GM12878 (cell line): Measurements from ENCODE around the gene BBS5. TPM values are rescaled to one million over a fixed set of nuclear protein-coding genes. Genes with fewer than 3 reads are reported as not detected.

Source experiments
- ATAC-seq: fragments of 200-7000 bp; cut with Tn5 transposase; 3 replicates; pipeline ENCODE4 v1.9.1; 2020; ENCODE audit warnings: mild to moderate bottlenecking, moderate library complexity
- BruUV-seq: library from RNA; stranded (reverse); fragments of 400-500 nt; replicated peaks from 2 replicates; lab custom pipeline; 2021; lab: Mats Ljungman, UMichigan
- CTCF ChIA-PET: fragments of 300-600 bp; sonication (Branson Sonifier 250); formaldehyde crosslinking; extraction: SDS; loops from one replicate; lab custom pipeline; 2021; ENCODE audit warnings: inconsistent platforms; lab: Yijun Ruan, JAX
- POLR2A ChIA-PET: fragments of 350-600 bp; formaldehyde crosslinking; extraction: SDS; loops from one replicate; lab custom pipeline; 2021; ENCODE audit warnings: inconsistent platforms; lab: Charles Lee
- RAD21 ChIA-PET: fragments of 300-600 bp; sonication (Branson Sonifier 250); formaldehyde crosslinking; loops from one replicate; lab custom pipeline; 2023; ENCODE audit warnings: antibody characterized with exemption; ENCODE audit not compliant: unreplicated experiment; lab: Charles Lee
- SMC1A ChIA-PET: fragments of 300-600 bp; sonication (Branson Sonifier 250); formaldehyde crosslinking; loops from one replicate; lab custom pipeline; 2023; ENCODE audit not compliant: unreplicated experiment, uncharacterized antibody; lab: Charles Lee
- DNase-seq: peaks from one replicate; pipeline ENCODE4 v3.0.0-alpha.2; 2011; ENCODE audit warnings: low read depth, low spot score
- FAIRE-seq: peaks from 3 replicates; lab custom pipeline; 2011; peaks lifted over from hg19 to GRCh38; lab: Jason Lieb, UNC
- H2AFZ ChIP-seq: 2 replicates; pipeline ENCODE4 v1.6.0; 2011; ENCODE audit warnings: low read depth, low read length, control low read depth; ENCODE audit not compliant: control insufficient read depth
- H3K27ac ChIP-seq: 2 replicates; pipeline ENCODE4 v1.5.1; 2011; ENCODE audit warnings: control low read depth; ENCODE audit not compliant: control insufficient read depth, insufficient read depth
- H3K27me3 ChIP-seq, 2 experiments: replicated peaks in 1 of 2; 2 replicates each; pipeline versions ENCODE4 v1.6.0 to v1.6.1; 2011; ENCODE audit warnings: low read length in 1 of 2; ENCODE audit not compliant: control insufficient read depth in 2 of 2, insufficient read depth in 2 of 2
- H3K36me3 ChIP-seq, 2 experiments: 2 replicates each; pipeline ENCODE4 v1.5.1; 2011; ENCODE audit warnings: low read length in 1 of 2; ENCODE audit not compliant: control insufficient read depth in 2 of 2, insufficient read depth in 2 of 2
- H3K4me1 ChIP-seq: 2 replicates; pipeline ENCODE4 v1.6.1; 2011; ENCODE audit warnings: mild to moderate bottlenecking, low read length, moderate library complexity, mixed read lengths; ENCODE audit not compliant: control insufficient read depth, insufficient read depth
- H3K4me2 ChIP-seq: 2 replicates; pipeline ENCODE4 v1.6.0; 2011; ENCODE audit warnings: control low read depth; ENCODE audit not compliant: control insufficient read depth, insufficient read depth
- H3K4me3 ChIP-seq: fragments of 200-600 bp; sonication (generic); 2 replicates; pipeline ENCODE4 v1.5.1; 2016
- H3K79me2 ChIP-seq: 2 replicates; pipeline ENCODE4 v1.6.0; 2011; ENCODE audit warnings: low read length; ENCODE audit not compliant: control insufficient read depth, insufficient read depth
- H3K9ac ChIP-seq: 2 replicates; pipeline ENCODE4 v1.8.0; 2011; ENCODE audit warnings: low read length, control low read depth, mixed read lengths; ENCODE audit not compliant: control insufficient read depth, insufficient read depth
- H3K9me3 ChIP-seq: replicated peaks from 3 replicates; pipeline ENCODE4 v1.5.1; 2011; ENCODE audit warnings: mild to moderate bottlenecking, low read length; ENCODE audit not compliant: control insufficient read depth, insufficient read depth
- H4K20me1 ChIP-seq: 2 replicates; pipeline ENCODE4 v1.6.0; 2011; ENCODE audit not compliant: control insufficient read depth, insufficient read depth
- CHD2 ChIP-seq: IDR thresholded peaks from 2 replicates; pipeline ENCODE4 v1.6.1; 2011; ENCODE audit warnings: low read depth, low read length, improper control_type of control experiment, borderline replicate concordance
- E2F8 ChIP-seq: fragments of 450-650 bp; IDR thresholded peaks from 2 replicates; pipeline ENCODE4 v1.6.1; 2018; ENCODE audit warnings: mild to moderate bottlenecking, low read depth, moderate library complexity; ENCODE audit not compliant: partially characterized antibody
- IKZF2 ChIP-seq, 2 experiments: fragments of 450-650 bp; IDR thresholded peaks; 2 replicates each; pipeline ENCODE4 v1.6.1; 2017; ENCODE audit warnings: mild to moderate bottlenecking in 2 of 2, moderate library complexity in 2 of 2
- JUNB ChIP-seq: IDR thresholded peaks from 2 replicates; pipeline ENCODE4 v1.6.1; 2016; ENCODE audit warnings: antibody characterized with exemption, mild to moderate bottlenecking
- MTA3 ChIP-seq: IDR thresholded peaks from 2 replicates; pipeline ENCODE4 v1.6.1; 2012; ENCODE audit warnings: low read length, inconsistent platforms, borderline replicate concordance
- NR2C1 ChIP-seq: fragments of 450-650 bp; IDR thresholded peaks from 2 replicates; pipeline ENCODE4 v1.6.1; 2017; ENCODE audit warnings: antibody characterized with exemption, mild to moderate bottlenecking, moderate library complexity
- SP1 ChIP-seq: IDR thresholded peaks from one replicate; pipeline ENCODE4 v1.6.1; 2011; ENCODE audit warnings: low read depth, low read length
- TCF3 ChIP-seq: IDR thresholded peaks from 2 replicates; pipeline ENCODE4 v1.6.1; 2012; ENCODE audit warnings: low read depth, mild to moderate bottlenecking, low read length, borderline replicate concordance; ENCODE audit not compliant: insufficient read depth
- ZNF24 ChIP-seq: fragments of 450-650 bp; IDR thresholded peaks from 2 replicates; pipeline ENCODE4 v1.6.1; 2017; ENCODE audit warnings: antibody characterized with exemption, mild to moderate bottlenecking
- ZSCAN29 ChIP-seq: fragments of 450-650 bp; IDR thresholded peaks from 2 replicates; pipeline ENCODE4 v1.6.1; 2017; ENCODE audit warnings: mild to moderate bottlenecking, moderate library complexity
- ZZZ3 ChIP-seq: IDR thresholded peaks from 2 replicates; pipeline ENCODE4 v1.6.1; 2011; ENCODE audit warnings: low read depth; ENCODE audit not compliant: control insufficient read depth, insufficient read length
- WGBS: methylation state at CpG from one replicate; pipeline ENCODE4 v1.1.6; 2016; ENCODE audit warnings: low lambda C conversion rate; ENCODE audit not compliant: insufficient replicate concordance, insufficient coverage; ENCODE audit errors: missing lambda C conversion rate; 5-methylcytosine and 5-hydroxymethylcytosine counted together
- in situ Hi-C: fragments of 300-500 bp; cut with MboI; formaldehyde crosslinking; loops from 9 replicates; pipeline ENCODE4 v1.14.3; 2018; ENCODE audit warnings: mixed read lengths
- intact Hi-C: fragments of 100-400 bp; cut with micrococcal nuclease; formaldehyde crosslinking; loops from one replicate; pipeline ENCODE4 v1.14.2; 2022; ENCODE audit not compliant: unreplicated experiment
- polyA plus RNA-seq, 11 experiments: library from polyadenylated mRNA; depleted of rRNA in 4 of 11; unstranded in 6 of 11; stranded (reverse) in 5 of 11; fragments of >200 nt; fragmentation: Nextera tagmentation in 4 of 11; fragmentation: Illumina TruSeq in 1 of 11; extraction: Ambion mirVana in 4 of 11; extraction: Trizol in 1 of 11; gene quantifications; 1 replicate in 1 of 11; 2 replicates in 10 of 11; pipeline versions ENCODE4 v1.2.1 to v1.2.3, GENCODE V29; 2011 to 2016; ENCODE audit warnings: inconsistent platforms in 2 of 11, missing spikeins in 2 of 11, low read depth in 1 of 11
- total RNA-seq, 4 experiments: library from RNA; depleted of rRNA in 3 of 4; stranded (reverse); fragments of >200 nt in 3 of 4; fragmentation: Illumina TruSeq in 1 of 4; extraction: Trizol in 1 of 4; gene quantifications; 2 replicates each; pipeline versions ENCODE4 v1.2.1 to v1.2.3, GENCODE V29; 2013 to 2021
- TF ChIP-seq, protein P1 (sequence below): fragments of 450-650 bp; conservative IDR thresholded peaks from 2 replicates; pipeline ENCODE4 v1.6.1; 2017; ENCODE audit warnings: mild to moderate bottlenecking, moderate library complexity
- TF ChIP-seq, protein P2 (sequence below): IDR thresholded peaks from 2 replicates; pipeline ENCODE4 v1.6.1; 2012; ENCODE audit warnings: low read depth, low read length, improper control_type of control experiment
- TF ChIP-seq, protein P3 (sequence below): IDR thresholded peaks from 2 replicates; pipeline ENCODE4 v1.6.1; 2012; ENCODE audit warnings: low read depth, low read length, improper control_type of control experiment

Gene BBS5
- total and polyA plus RNA-seq, 10 of the 15 experiments (the other 5 are each of a cell fraction or from before 2014, with no cell fraction given) = 0.56 to 3.4 (median 1.6) TPM

DNA sequence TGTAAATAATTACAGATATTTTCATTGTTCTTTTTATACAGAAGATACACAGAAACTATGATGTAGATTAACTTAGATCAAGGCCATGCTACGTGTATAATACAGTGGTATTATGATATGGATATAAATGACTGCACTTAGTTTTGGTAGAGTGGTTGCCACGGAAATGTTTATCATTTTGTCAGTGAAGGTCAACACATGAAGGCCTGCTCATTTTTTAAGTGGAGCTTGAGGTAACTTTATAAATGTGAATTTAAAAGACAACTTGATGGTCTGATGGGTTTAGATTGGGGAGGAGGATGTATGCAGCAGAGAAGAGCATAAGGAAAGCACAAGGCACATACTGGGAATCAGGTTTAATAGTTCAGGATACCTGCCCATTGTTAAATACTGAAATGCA, 14.4 kb upstream of the BBS5 start:
- Histone ChIP-seq H3K9ac (no peak overlapping the region), H3K36me3 (no peaks in the 10 kb centered on the region), H3K9me3 (no peaks in the 10 kb centered on the region), H4K20me1 (no peaks in the 10 kb centered on the region), H2AFZ (no peak overlapping the region), H3K27ac (no peak overlapping the region), H3K4me3 (no peak overlapping the region), H3K27me3 (no peaks in the 10 kb centered on the region), H3K4me2 (no peak overlapping the region), H3K79me2 (no peaks in the 10 kb centered on the region), H3K4me1 (no peaks in the 10 kb centered on the region)
- DNase-seq (no peak), FAIRE-seq (no peak), ATAC-seq (no peak)
- SMC1A ChIA-PET = interaction anchor here (0.6 kb wide), 1 partner anchor 446 kb away, joined by 3 read pairs; no protein-coding TSS in a partner anchor
- TF ChIP-seq, protein P1, sequence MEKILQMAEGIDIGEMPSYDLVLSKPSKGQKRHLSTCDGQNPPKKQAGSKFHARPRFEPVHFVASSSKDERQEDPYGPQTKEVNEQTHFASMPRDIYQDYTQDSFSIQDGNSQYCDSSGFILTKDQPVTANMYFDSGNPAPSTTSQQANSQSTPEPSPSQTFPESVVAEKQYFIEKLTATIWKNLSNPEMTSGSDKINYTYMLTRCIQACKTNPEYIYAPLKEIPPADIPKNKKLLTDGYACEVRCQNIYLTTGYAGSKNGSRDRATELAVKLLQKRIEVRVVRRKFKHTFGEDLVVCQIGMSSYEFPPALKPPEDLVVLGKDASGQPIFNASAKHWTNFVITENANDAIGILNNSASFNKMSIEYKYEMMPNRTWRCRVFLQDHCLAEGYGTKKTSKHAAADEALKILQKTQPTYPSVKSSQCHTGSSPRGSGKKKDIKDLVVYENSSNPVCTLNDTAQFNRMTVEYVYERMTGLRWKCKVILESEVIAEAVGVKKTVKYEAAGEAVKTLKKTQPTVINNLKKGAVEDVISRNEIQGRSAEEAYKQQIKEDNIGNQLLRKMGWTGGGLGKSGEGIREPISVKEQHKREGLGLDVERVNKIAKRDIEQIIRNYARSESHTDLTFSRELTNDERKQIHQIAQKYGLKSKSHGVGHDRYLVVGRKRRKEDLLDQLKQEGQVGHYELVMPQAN = no peak
- no peak for TF ChIP-seq E2F8
- TF ChIP-seq, protein P2, sequence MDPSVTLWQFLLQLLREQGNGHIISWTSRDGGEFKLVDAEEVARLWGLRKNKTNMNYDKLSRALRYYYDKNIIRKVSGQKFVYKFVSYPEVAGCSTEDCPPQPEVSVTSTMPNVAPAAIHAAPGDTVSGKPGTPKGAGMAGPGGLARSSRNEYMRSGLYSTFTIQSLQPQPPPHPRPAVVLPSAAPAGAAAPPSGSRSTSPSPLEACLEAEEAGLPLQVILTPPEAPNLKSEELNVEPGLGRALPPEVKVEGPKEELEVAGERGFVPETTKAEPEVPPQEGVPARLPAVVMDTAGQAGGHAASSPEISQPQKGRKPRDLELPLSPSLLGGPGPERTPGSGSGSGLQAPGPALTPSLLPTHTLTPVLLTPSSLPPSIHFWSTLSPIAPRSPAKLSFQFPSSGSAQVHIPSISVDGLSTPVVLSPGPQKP = no peak
- TF ChIP-seq ZNF24 = no peak
- no peak for TF ChIP-seq SP1
- TF ChIP-seq, protein P3, sequence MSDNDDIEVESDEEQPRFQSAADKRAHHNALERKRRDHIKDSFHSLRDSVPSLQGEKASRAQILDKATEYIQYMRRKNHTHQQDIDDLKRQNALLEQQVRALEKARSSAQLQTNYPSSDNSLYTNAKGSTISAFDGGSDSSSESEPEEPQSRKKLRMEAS = no peak
- TF ChIP-seq NR2C1 = no peak
- TF ChIP-seq ZZZ3 = no peak
- TF ChIP-seq IKZF2 (IDR thresholded peaks at IDR 0.05) = no peak
- TF ChIP-seq MTA3 = no peak
- no peak for TF ChIP-seq JUNB
- TF ChIP-seq TCF3 = no peak
- TF ChIP-seq ZSCAN29 = no peak
- TF ChIP-seq CHD2 = no peak
- 39% methylated on average over 2 of the region's 2 CpGs for WGBS
- CTCF ChIA-PET = interaction anchor here (0.7 to 1.4 kb wide), 2 partner anchors 15 to 351 kb away, joined by 3 to 4 read pairs; no protein-coding TSS in a partner anchor
- in situ Hi-C loops (no loop called here), intact Hi-C loops (no loop called here)
- no TSS peak for BruUV-seq
- RAD21 ChIA-PET = no interaction called here
- POLR2A ChIA-PET = no interaction called here
